Measurements from ENCODE around the gene NOXO1. TPM values are rescaled to one million over a fixed set of nuclear protein-coding genes. Genes with fewer than 3 reads are reported as not detected.

NOXO1 gene
- total and polyA plus RNA-seq, 4 donors, result 0.28 to 0.67 (median 0.63) TPM; not detected in 1

DNA sequence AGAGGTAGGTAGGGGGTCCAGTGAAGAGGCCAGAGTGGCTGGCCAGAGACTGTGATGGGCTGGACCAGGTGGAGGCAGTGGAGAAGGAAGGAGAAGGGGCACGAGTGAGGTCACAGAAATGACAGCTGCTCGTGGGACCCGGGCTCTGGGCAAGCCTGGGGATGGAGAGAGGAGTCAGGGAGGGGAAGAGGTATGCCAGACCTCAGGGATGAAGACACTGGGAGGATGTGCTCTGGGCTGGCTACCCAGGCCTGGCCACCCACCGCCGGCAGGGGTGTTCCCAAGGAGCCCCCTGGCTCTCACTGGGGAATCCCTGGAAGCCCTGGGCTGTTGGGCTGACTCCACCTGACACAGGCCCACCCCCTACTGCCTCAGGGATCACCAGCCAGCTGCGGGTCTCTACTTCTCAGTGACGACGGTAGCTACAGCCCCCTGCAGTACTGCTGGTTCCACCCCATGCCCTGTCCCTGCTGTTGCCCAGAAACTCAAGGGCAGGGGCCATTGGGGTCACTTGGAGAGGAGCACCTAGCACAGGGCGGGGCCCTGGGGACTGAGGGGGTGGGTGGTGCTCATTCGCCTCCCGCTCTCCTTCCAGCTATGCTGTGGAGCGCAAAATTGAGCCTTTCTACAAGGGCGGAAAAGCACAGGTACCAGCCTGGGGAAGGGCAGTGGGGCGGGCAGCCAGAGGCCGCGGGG, 7.7 kb downstream of the NOXO1 start:
- H3K9me3 ChIP-seq (ENCODE audit: control insufficient read depth in 4 of 4, low read length in 3 of 4), result no peaks in the 10 kb centered on the region
- H3K4me3 ChIP-seq (ENCODE audit: low read depth in 1 of 3, low read length in 3 of 3), result no peak overlapping the region
- WGBS, result 95% methylated on average over 16 of the region's 16 CpGs
- no peak overlapping the region for H3K9ac ChIP-seq (ENCODE audit: low read depth in 1 of 2, low read length in 2 of 2)
- no peak for DNase-seq (ENCODE audit: low spot score)
- H3K36me3 ChIP-seq (ENCODE audit: control insufficient read depth in 4 of 4, insufficient read depth in 3 of 4, low read depth in 1 of 4, low read length in 3 of 4), result peaks cover 14 to 41% (median 16%) of the 10 kb centered on the region in 4 donors
- H3K4me1 ChIP-seq (ENCODE audit: control insufficient read depth in 4 of 4, insufficient read depth in 4 of 4, low read length in 3 of 4), result peaks cover 6 to 23% (median 18%) of the 10 kb centered on the region in 4 donors
- no peaks in the 10 kb centered on the region for H3K27me3 ChIP-seq (ENCODE audit: control insufficient read depth in 4 of 4, insufficient read depth in 4 of 4, low read length in 3 of 4)
- H3K27ac ChIP-seq (ENCODE audit: low read depth in 1 of 2, low read length in 2 of 2), result no peak overlapping the region
- TF ChIP-seq, protein P1, sequence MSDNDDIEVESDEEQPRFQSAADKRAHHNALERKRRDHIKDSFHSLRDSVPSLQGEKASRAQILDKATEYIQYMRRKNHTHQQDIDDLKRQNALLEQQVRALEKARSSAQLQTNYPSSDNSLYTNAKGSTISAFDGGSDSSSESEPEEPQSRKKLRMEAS (IDR thresholded peaks at IDR 0.05), result no peak
- TF ChIP-seq RAD21 (IDR thresholded peaks at IDR 0.05) (no peak), NR2F2 (IDR thresholded peaks at IDR 0.05) (no peak), RXRA (IDR thresholded peaks at IDR 0.05) (no peak)

GRCh38 chr16:1972490-1972877, 8.8 kb downstream of the NOXO1 start:
- peaks cover 6 to 23% (median 18%) of the 10 kb centered on the region in 4 donors for H3K4me1 ChIP-seq (ENCODE audit: control insufficient read depth in 4 of 4, insufficient read depth in 4 of 4, low read length in 3 of 4)
- no peak for TF ChIP-seq EGR1 (IDR thresholded peaks at IDR 0.05; ENCODE audit: low read depth in 2 of 2)
- TF ChIP-seq FOXA2 (IDR thresholded peaks at IDR 0.05), result no peak
- no peak for TF ChIP-seq HNF4G (IDR thresholded peaks at IDR 0.05)
- no peak for TF ChIP-seq REST (IDR thresholded peaks at IDR 0.05)
- TF ChIP-seq JUND (IDR thresholded peaks at IDR 0.05), result no peak
- no peak for TF ChIP-seq CTCF (IDR thresholded peaks at IDR 0.05; ENCODE audit: low read depth, low read length, missing input control)
- TF ChIP-seq HNF4A (conservative IDR thresholded peaks at IDR 0.05), result no peak
- no peak for TF ChIP-seq GABPA (IDR thresholded peaks at IDR 0.05 in 1 of 2, conservative IDR thresholded peaks at IDR 0.05 in 1 of 2)
- no peak for TF ChIP-seq ATF3 (IDR thresholded peaks at IDR 0.05)
- no peak for TF ChIP-seq YY1 (IDR thresholded peaks at IDR 0.05)
- no peak for TF ChIP-seq NR2F2 (IDR thresholded peaks at IDR 0.05)
- TF ChIP-seq FOXA1 (IDR thresholded peaks at IDR 0.05), result no peak
- no peak for TF ChIP-seq TAF1 (conservative IDR thresholded peaks at IDR 0.05)
- H3K27me3 ChIP-seq (ENCODE audit: control insufficient read depth in 4 of 4, insufficient read depth in 4 of 4, low read length in 3 of 4), result no peaks in the 10 kb centered on the region
- DNase-seq (ENCODE audit: low spot score), result no peak
- H3K9me3 ChIP-seq (ENCODE audit: control insufficient read depth in 4 of 4, low read length in 3 of 4), result no peaks in the 10 kb centered on the region
- no peak overlapping the region for H3K27ac ChIP-seq (ENCODE audit: low read depth in 1 of 2, low read length in 2 of 2)
- H3K4me3 ChIP-seq (ENCODE audit: low read depth in 1 of 3, low read length in 3 of 3), result peak overlapping the region; percentile 78 to 94 (median 91)
- H3K36me3 ChIP-seq (ENCODE audit: control insufficient read depth in 4 of 4, insufficient read depth in 3 of 4, low read depth in 1 of 4, low read length in 3 of 4), result peaks cover 13 to 31% (median 15%) of the 10 kb centered on the region in 4 donors
- peak overlapping the region; percentile 6 to 90 for H3K9ac ChIP-seq (ENCODE audit: low read depth in 1 of 2, low read length in 2 of 2)
- 3% methylated on average over 22 of the region's 22 CpGs for WGBS

All from liver (tissue), 9 donors.